Stimulated activated CD8-positive, alpha-beta memory T cell treated with anti-CD3 and anti-CD28 coated beads, Interleukin-15, amount 100 ng/mL, for 48 hours (primary cell): ENCODE measurements around the gene GLI2.
A peak's percentile ranks its signal among the peaks of the same experiment; 100 is the strongest.

ENCODE experiments used
- DNase-seq, 2 donors: peaks; one replicate each; pipeline ENCODE4 v3.0.0-alpha.2; 2020; ENCODE audit warnings: low read depth in 2 of 2

The GLI2 gene

GRCh38 chr2:120735746-120736170 is at the start of gene GLI2:
GLI2 (plus strand) TSS chr2:120735868; CDS start chr2:120797321, 61,453 bp downstream.
- peak; percentile 25 to 33 for DNase-seq

- DNase-seq = no peak
Observed at GRCh38 chr2:120685974-120686297, 49.7 kb upstream of the GLI2 start.

- no peak for DNase-seq
Observed at GRCh38 chr2:120686511-120687168, 49.0 kb upstream of the GLI2 start.

GRCh38 chr2:120687210-120687609 is 48.5 kb upstream of the GLI2 start:
- no peak for DNase-seq

GRCh38 chr2:120690521-120690920 is 45.1 kb upstream of the GLI2 start:
- no peak for DNase-seq

GRCh38 chr2:120691410-120691809 is 44.3 kb upstream of the GLI2 start:
- no peak for DNase-seq

GRCh38 chr2:120692691-120693090 is 43.0 kb upstream of the GLI2 start:
- no peak for DNase-seq

GRCh38 chr2:120693121-120693520 is 42.5 kb upstream of the GLI2 start:
- DNase-seq = no peak

- DNase-seq = no peak
Observed at GRCh38 chr2:120694034-120694433, 41.6 kb upstream of the GLI2 start.

GRCh38 chr2:120697471-120697870 is 38.2 kb upstream of the GLI2 start:
- DNase-seq = no peak

- DNase-seq = no peak
Observed at GRCh38 chr2:120699292-120699691, 36.4 kb upstream of the GLI2 start.

GRCh38 chr2:120700659-120701058 is 35.0 kb upstream of the GLI2 start:
- DNase-seq = no peak

GRCh38 chr2:120701096-120701495 is 34.6 kb upstream of the GLI2 start:
- no peak for DNase-seq

- DNase-seq = no peak
Observed at GRCh38 chr2:120701499-120701898, 34.2 kb upstream of the GLI2 start.

- DNase-seq = no peak
Observed at GRCh38 chr2:120702061-120702460, 33.6 kb upstream of the GLI2 start.

GRCh38 chr2:120702801-120703200 is 32.9 kb upstream of the GLI2 start:
- no peak for DNase-seq

- DNase-seq = no peak
Observed at GRCh38 chr2:120703330-120703994, 32.2 kb upstream of the GLI2 start.

- no peak for DNase-seq
Observed at GRCh38 chr2:120704696-120705095, 31.0 kb upstream of the GLI2 start.

- DNase-seq = no peak
Observed at GRCh38 chr2:120707816-120708215, 27.9 kb upstream of the GLI2 start.

GRCh38 chr2:120708944-120709607 is 26.6 kb upstream of the GLI2 start:
- DNase-seq = no peak

GRCh38 chr2:120709608-120710041 is 26.0 kb upstream of the GLI2 start:
- DNase-seq = no peak

- DNase-seq = no peak
Observed at GRCh38 chr2:120710256-120710655, 25.4 kb upstream of the GLI2 start.

- DNase-seq = no peak
Observed at GRCh38 chr2:120711694-120712093, 24.0 kb upstream of the GLI2 start.
